ENCODE data around the gene COPS3. TPM values are rescaled to one million over a fixed set of nuclear protein-coding genes. Genes with fewer than 3 reads are reported as not detected.

Gene COPS3
- polyA plus RNA-seq, 4 donors: 42.9 to 58.9 (median 48.0) TPM

DNA sequence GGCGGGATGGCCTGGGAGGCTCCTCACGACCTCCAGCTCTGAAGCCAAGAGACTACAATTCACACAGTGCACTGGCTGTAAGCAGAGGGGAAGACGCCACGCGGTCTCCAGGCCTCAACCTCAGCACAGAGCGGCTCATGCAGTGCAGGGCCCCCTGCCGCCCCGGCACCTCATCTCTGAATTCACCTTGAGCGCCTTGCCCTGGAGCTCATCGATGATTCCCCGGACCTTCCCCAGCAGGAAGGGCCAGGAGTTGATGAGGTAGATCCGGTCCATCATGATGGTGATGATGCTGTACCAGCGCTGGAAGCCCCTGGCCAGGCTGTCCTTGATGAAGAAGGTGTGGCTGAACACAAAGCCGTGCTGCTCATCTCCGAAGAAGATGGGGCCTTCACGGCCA, 57.3 kb downstream of the COPS3 start:
- WGBS, 3 donors: 96 to 98% (median 96%) methylated on average over 16 of the region's 16 CpGs
- DNase-seq (no peak), FAIRE-seq (no peak)
- H3K9me3 ChIP-seq (ENCODE audit: control insufficient read depth in 2 of 2, insufficient read depth in 1 of 2, low read depth in 1 of 2, low read length in 1 of 2): no peaks in the 10 kb centered on the region
- no peak overlapping the region for H3K27ac ChIP-seq (ENCODE audit: low read depth in 1 of 3, low read length in 2 of 3)
- H3K27me3 ChIP-seq (ENCODE audit: control insufficient read depth in 3 of 3, insufficient read depth in 3 of 3, low read length in 3 of 3): no peaks in the 10 kb centered on the region
- H3K4me1 ChIP-seq (ENCODE audit: control insufficient read depth in 3 of 3, insufficient read depth in 2 of 3, low read depth in 1 of 3, low read length in 2 of 3): no peaks in the 10 kb centered on the region
- peaks cover 23 to 99% (median 44%) of the 10 kb centered on the region in 3 donors for H3K36me3 ChIP-seq (ENCODE audit: control insufficient read depth in 3 of 3, insufficient read depth in 2 of 3, low read depth in 1 of 3, low read length in 3 of 3)
- no peak overlapping the region for H3K4me3 ChIP-seq (ENCODE audit: low read depth in 1 of 3, low read length in 3 of 3)

DNA sequence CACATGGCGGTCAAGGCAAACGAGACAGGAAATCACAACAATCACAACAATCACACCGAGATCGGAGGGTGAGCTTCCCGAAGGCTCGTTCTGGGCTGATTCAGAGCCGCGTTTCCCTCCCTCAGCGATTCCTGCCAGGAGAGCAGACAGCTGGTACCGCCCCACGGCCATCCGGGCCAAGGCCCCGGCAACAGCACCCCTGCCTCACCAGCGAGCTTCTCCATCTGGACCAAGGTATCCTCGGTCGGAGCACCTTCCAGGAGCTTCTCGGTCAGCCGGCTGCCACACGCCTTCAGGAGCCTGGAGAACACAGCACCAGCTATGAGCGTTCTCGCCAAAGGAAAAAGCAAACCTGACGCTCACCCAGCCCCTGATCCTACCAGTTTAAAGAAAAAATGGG, 59.7 kb downstream of the COPS3 start:
- whole genome bisulfite sequencing, 3 donors: 94 to 98% (median 95%) methylated on average over 22 of the region's 22 CpGs
- Histone ChIP-seq H3K27me3 (ENCODE audit: control insufficient read depth in 3 of 3, insufficient read depth in 3 of 3, low read length in 3 of 3) (no peaks in the 10 kb centered on the region), H3K4me3 (ENCODE audit: low read depth in 1 of 3, low read length in 3 of 3) (no peak overlapping the region), H3K36me3 (ENCODE audit: control insufficient read depth in 3 of 3, insufficient read depth in 2 of 3, low read depth in 1 of 3, low read length in 3 of 3) (peaks cover 24 to 98% (median 46%) of the 10 kb centered on the region in 3 donors), H3K4me1 (ENCODE audit: control insufficient read depth in 3 of 3, insufficient read depth in 2 of 3, low read depth in 1 of 3, low read length in 2 of 3) (no peaks in the 10 kb centered on the region), H3K27ac (ENCODE audit: low read depth in 1 of 3, low read length in 2 of 3) (no peak overlapping the region), H3K9me3 (ENCODE audit: control insufficient read depth in 2 of 2, insufficient read depth in 1 of 2, low read depth in 1 of 2, low read length in 1 of 2) (no peaks in the 10 kb centered on the region)
- DNase-seq (no peak), FAIRE-seq (no peak)

- no peak overlapping the region for H3K27ac ChIP-seq (ENCODE audit: low read depth in 1 of 3, low read length in 2 of 3)
- peaks cover 18 to 99% (median 47%) of the 10 kb centered on the region in 3 donors for H3K36me3 ChIP-seq (ENCODE audit: control insufficient read depth in 3 of 3, insufficient read depth in 2 of 3, low read depth in 1 of 3, low read length in 3 of 3)
- DNase-seq: no peak
- 89 to 99% (median 97%) methylated on average over 8 of the region's 8 CpGs for WGBS, 3 donors
- H3K9me3 ChIP-seq (ENCODE audit: control insufficient read depth in 2 of 2, insufficient read depth in 1 of 2, low read depth in 1 of 2, low read length in 1 of 2): no peaks in the 10 kb centered on the region
- no peak overlapping the region for H3K4me3 ChIP-seq (ENCODE audit: low read depth in 1 of 3, low read length in 3 of 3)
- no peaks in the 10 kb centered on the region for H3K27me3 ChIP-seq (ENCODE audit: control insufficient read depth in 3 of 3, insufficient read depth in 3 of 3, low read length in 3 of 3)
- no peak for FAIRE-seq
- H3K4me1 ChIP-seq (ENCODE audit: control insufficient read depth in 3 of 3, insufficient read depth in 2 of 3, low read depth in 1 of 3, low read length in 2 of 3): no peaks in the 10 kb centered on the region
Measured at GRCh38 chr17:17220529-17220928, 60.5 kb downstream of the COPS3 start.

- Histone ChIP-seq H3K4me1 (ENCODE audit: control insufficient read depth in 3 of 3, insufficient read depth in 2 of 3, low read depth in 1 of 3, low read length in 2 of 3) (no peaks in the 10 kb centered on the region), H3K27ac (ENCODE audit: low read depth in 1 of 3, low read length in 2 of 3) (no peak overlapping the region), H3K27me3 (ENCODE audit: control insufficient read depth in 3 of 3, insufficient read depth in 3 of 3, low read length in 3 of 3) (no peaks in the 10 kb centered on the region), H3K36me3 (ENCODE audit: control insufficient read depth in 3 of 3, insufficient read depth in 2 of 3, low read depth in 1 of 3, low read length in 3 of 3) (peaks cover 13 to 95% (median 54%) of the 10 kb centered on the region in 3 donors), H3K9me3 (ENCODE audit: control insufficient read depth in 2 of 2, insufficient read depth in 1 of 2, low read depth in 1 of 2, low read length in 1 of 2) (no peaks in the 10 kb centered on the region), H3K4me3 (ENCODE audit: low read depth in 1 of 3, low read length in 3 of 3) (no peak overlapping the region)
- WGBS, 3 donors: 83 to 97% (median 95%) methylated on average over 3 of the region's 3 CpGs
- FAIRE-seq (no peak), DNase-seq (no peak)
Measured at GRCh38 chr17:17217995-17218394, 63.1 kb downstream of the COPS3 start.

DNA sequence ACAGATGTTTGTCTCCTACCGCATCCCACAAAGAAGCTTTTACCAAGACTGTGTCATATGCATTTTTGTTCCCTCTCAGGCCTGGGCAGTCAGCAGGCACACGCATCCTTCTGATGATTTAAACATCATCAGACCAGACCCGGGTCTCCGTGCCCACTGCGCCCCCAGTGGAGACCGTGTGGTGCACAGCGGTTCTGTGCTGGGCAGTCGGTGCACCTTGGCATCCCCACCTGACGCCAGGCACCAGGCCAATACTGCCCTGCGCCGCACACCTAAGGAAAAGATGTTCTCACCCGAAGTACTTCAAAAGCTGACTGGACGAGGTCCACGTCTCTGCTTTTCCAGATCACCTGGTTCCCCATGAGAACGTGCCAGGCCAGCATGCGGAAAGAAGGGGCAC, 64.3 kb downstream of the COPS3 start:
- no peak overlapping the region for H3K4me3 ChIP-seq (ENCODE audit: low read depth in 1 of 3, low read length in 3 of 3)
- no peaks in the 10 kb centered on the region for H3K4me1 ChIP-seq (ENCODE audit: control insufficient read depth in 3 of 3, insufficient read depth in 2 of 3, low read depth in 1 of 3, low read length in 2 of 3)
- no peaks in the 10 kb centered on the region for H3K27me3 ChIP-seq (ENCODE audit: control insufficient read depth in 3 of 3, insufficient read depth in 3 of 3, low read length in 3 of 3)
- H3K9me3 ChIP-seq (ENCODE audit: control insufficient read depth in 2 of 2, insufficient read depth in 1 of 2, low read depth in 1 of 2, low read length in 1 of 2): no peaks in the 10 kb centered on the region
- no peak for DNase-seq
- 84 to 92% (median 90%) methylated on average over 16 of the region's 16 CpGs for WGBS, 3 donors
- FAIRE-seq: no peak
- no peak overlapping the region for H3K27ac ChIP-seq (ENCODE audit: low read depth in 1 of 3, low read length in 2 of 3)
- H3K36me3 ChIP-seq (ENCODE audit: control insufficient read depth in 3 of 3, insufficient read depth in 2 of 3, low read depth in 1 of 3, low read length in 3 of 3): peaks cover 11 to 87% (median 51%) of the 10 kb centered on the region in 3 donors

DNA sequence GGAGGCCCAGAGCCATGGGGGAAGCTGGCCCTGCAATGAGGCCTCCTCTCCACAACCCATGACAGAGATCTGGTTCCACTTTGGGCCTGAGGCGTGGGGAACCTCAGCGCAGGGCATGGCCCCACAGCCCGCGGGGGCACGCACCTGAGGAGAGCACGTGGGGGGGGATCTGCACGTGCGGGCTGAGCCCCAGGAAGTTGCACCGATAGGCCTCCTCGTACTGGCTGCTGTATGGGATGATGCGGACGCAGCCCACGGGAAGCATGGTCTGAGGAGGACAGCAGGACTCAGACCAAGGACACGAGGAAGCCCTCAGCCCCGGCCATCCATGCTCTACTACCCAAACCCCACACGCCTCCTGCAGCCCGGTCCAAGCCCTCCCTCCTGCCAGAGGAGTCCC, 64.8 kb downstream of the COPS3 start:
- Histone ChIP-seq H3K4me1 (ENCODE audit: control insufficient read depth in 3 of 3, insufficient read depth in 2 of 3, low read depth in 1 of 3, low read length in 2 of 3) (no peaks in the 10 kb centered on the region), H3K36me3 (ENCODE audit: control insufficient read depth in 3 of 3, insufficient read depth in 2 of 3, low read depth in 1 of 3, low read length in 3 of 3) (peaks cover 11 to 84% (median 45%) of the 10 kb centered on the region in 3 donors), H3K4me3 (ENCODE audit: low read depth in 1 of 3, low read length in 3 of 3) (no peak overlapping the region), H3K9me3 (ENCODE audit: control insufficient read depth in 2 of 2, insufficient read depth in 1 of 2, low read depth in 1 of 2, low read length in 1 of 2) (no peaks in the 10 kb centered on the region), H3K27ac (ENCODE audit: low read depth in 1 of 3, low read length in 2 of 3) (no peak overlapping the region), H3K27me3 (ENCODE audit: control insufficient read depth in 3 of 3, insufficient read depth in 3 of 3, low read length in 3 of 3) (no peaks in the 10 kb centered on the region)
- 94% methylated on average over 17 of the region's 17 CpGs for WGBS, 3 donors
- DNase-seq: no peak
- no peak for FAIRE-seq

DNA sequence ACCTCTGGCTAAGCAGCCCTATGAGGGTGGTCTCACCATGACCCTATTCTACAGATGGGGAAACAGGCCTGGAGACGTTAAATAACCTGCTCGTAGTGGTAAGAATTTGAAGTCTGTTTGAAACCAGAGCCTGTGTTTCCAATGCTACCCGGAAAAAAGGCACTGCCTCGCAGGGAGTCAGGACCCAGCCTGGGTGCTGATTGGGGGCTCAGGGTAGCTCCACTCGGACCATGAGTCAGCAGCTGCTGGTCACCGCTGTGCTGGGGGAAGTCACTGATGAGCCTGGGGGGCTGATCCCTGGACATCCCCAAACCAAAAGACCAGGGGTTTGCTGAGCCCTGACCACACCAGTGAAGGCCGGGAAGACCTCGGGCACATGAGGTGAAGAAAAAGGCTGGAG, 65.5 kb downstream of the COPS3 start:
- Histone ChIP-seq H3K9me3 (ENCODE audit: control insufficient read depth in 2 of 2, insufficient read depth in 1 of 2, low read depth in 1 of 2, low read length in 1 of 2) (no peaks in the 10 kb centered on the region), H3K27ac (ENCODE audit: low read depth in 1 of 3, low read length in 2 of 3) (no peak overlapping the region), H3K4me3 (ENCODE audit: low read depth in 1 of 3, low read length in 3 of 3) (no peak overlapping the region), H3K27me3 (ENCODE audit: control insufficient read depth in 3 of 3, insufficient read depth in 3 of 3, low read length in 3 of 3) (no peaks in the 10 kb centered on the region), H3K4me1 (ENCODE audit: control insufficient read depth in 3 of 3, insufficient read depth in 2 of 3, low read depth in 1 of 3, low read length in 2 of 3) (no peaks in the 10 kb centered on the region), H3K36me3 (ENCODE audit: control insufficient read depth in 3 of 3, insufficient read depth in 2 of 3, low read depth in 1 of 3, low read length in 3 of 3) (peaks cover 11 to 83% (median 45%) of the 10 kb centered on the region in 3 donors)
- 89 to 94% (median 93%) methylated on average over 8 of the region's 8 CpGs for WGBS, 3 donors
- FAIRE-seq (no peak), DNase-seq (no peak)

- Histone ChIP-seq H3K4me1 (ENCODE audit: control insufficient read depth in 3 of 3, insufficient read depth in 2 of 3, low read depth in 1 of 3, low read length in 2 of 3) (no peaks in the 10 kb centered on the region), H3K27me3 (ENCODE audit: control insufficient read depth in 3 of 3, insufficient read depth in 3 of 3, low read length in 3 of 3) (no peaks in the 10 kb centered on the region), H3K9me3 (ENCODE audit: control insufficient read depth in 2 of 2, insufficient read depth in 1 of 2, low read depth in 1 of 2, low read length in 1 of 2) (no peaks in the 10 kb centered on the region), H3K36me3 (ENCODE audit: control insufficient read depth in 3 of 3, insufficient read depth in 2 of 3, low read depth in 1 of 3, low read length in 3 of 3) (peaks cover 11 to 81% (median 45%) of the 10 kb centered on the region in 3 donors), H3K27ac (ENCODE audit: low read depth in 1 of 3, low read length in 2 of 3) (no peak overlapping the region), H3K4me3 (ENCODE audit: low read depth in 1 of 3, low read length in 3 of 3) (no peak overlapping the region)
- DNase-seq (no peak), FAIRE-seq (no peak)
- WGBS, 3 donors: 90 to 93% (median 91%) methylated on average over 27 of the region's 27 CpGs
Measured at GRCh38 chr17:17214646-17215436, 66.2 kb downstream of the COPS3 start.

GRCh38 chr17:17213775-17214174, 67.3 kb downstream of the COPS3 start:
- DNase-seq (no peak), FAIRE-seq (no peak)
- Histone ChIP-seq H3K4me1 (ENCODE audit: control insufficient read depth in 3 of 3, insufficient read depth in 2 of 3, low read depth in 1 of 3, low read length in 2 of 3) (no peaks in the 10 kb centered on the region), H3K27me3 (ENCODE audit: control insufficient read depth in 3 of 3, insufficient read depth in 3 of 3, low read length in 3 of 3) (no peaks in the 10 kb centered on the region), H3K9me3 (ENCODE audit: control insufficient read depth in 2 of 2, insufficient read depth in 1 of 2, low read depth in 1 of 2, low read length in 1 of 2) (no peaks in the 10 kb centered on the region), H3K4me3 (ENCODE audit: low read depth in 1 of 3, low read length in 3 of 3) (no peak overlapping the region), H3K36me3 (ENCODE audit: control insufficient read depth in 3 of 3, insufficient read depth in 2 of 3, low read depth in 1 of 3, low read length in 3 of 3) (peaks cover 5 to 71% (median 45%) of the 10 kb centered on the region in 3 donors), H3K27ac (ENCODE audit: low read depth in 1 of 3, low read length in 2 of 3) (no peak overlapping the region)
- 84 to 87% (median 86%) methylated on average over 10 of the region's 10 CpGs for WGBS, 3 donors
